ENCODE measurements around the gene COL9A3.
"Not testable (repeated sequence)": the region's sequence is repeated elsewhere in the genome, so short reads cannot be mapped to it uniquely, and the experiment has no call there.

COL9A3 gene

GRCh38 chr20:62856931-62857619 lies 40.2 kb downstream of the COL9A3 start:
- no peak for DNase-seq (ENCODE audit: low read depth)

GRCh38 chr20:62858058-62858830 lies 41.4 kb downstream of the COL9A3 start:
- DNase-seq (ENCODE audit: low read depth) = no peak

DNA sequence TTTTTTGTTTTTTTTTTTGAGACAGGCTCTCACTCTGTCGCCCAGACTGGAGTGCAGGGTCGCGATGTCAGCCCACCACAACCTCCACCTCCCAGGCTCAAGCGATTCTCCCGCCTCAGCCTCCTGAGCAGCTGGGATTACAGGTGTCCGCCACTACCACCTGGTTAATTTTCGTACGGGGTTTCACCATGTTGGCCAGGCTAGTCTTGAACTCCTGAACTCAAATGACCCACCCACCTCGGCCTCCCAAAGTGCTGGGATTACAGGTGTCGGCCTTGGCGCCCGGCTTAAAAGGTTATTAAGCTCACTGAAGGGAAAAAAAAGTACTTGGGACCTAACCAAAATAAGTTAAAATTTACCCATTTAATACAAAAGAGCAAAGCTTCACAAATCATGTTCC lies 42.9 kb downstream of the COL9A3 start:
- no peak for DNase-seq (ENCODE audit: low read depth)

DNA sequence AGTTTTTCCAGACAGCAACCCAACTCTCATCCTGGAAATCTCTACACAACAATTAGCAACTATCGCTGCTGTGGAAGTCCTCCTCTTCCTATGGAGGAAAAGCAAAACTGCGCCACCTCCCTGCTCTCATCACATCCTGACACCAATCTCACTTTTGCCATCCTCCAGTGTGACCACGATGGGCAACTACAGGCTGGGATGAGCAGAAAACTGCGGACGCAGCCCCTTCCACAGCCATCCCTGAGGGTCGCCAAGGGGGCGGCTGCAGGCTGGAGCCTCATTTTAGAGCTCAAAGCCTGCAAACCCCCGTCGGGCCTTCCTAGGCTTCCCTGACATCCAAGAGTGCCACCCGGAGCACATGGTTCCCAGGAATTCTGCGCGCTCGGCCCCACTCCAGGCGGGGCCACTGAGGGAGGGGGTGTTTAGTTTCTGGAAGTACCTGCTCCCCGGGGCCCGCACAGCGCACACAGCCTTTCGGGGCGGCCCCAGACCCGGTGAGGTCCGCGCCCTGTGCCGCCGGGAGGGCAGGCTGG lies 43.6 kb downstream of the COL9A3 start:
- DNase-seq (ENCODE audit: low read depth) = no peak

DNA sequence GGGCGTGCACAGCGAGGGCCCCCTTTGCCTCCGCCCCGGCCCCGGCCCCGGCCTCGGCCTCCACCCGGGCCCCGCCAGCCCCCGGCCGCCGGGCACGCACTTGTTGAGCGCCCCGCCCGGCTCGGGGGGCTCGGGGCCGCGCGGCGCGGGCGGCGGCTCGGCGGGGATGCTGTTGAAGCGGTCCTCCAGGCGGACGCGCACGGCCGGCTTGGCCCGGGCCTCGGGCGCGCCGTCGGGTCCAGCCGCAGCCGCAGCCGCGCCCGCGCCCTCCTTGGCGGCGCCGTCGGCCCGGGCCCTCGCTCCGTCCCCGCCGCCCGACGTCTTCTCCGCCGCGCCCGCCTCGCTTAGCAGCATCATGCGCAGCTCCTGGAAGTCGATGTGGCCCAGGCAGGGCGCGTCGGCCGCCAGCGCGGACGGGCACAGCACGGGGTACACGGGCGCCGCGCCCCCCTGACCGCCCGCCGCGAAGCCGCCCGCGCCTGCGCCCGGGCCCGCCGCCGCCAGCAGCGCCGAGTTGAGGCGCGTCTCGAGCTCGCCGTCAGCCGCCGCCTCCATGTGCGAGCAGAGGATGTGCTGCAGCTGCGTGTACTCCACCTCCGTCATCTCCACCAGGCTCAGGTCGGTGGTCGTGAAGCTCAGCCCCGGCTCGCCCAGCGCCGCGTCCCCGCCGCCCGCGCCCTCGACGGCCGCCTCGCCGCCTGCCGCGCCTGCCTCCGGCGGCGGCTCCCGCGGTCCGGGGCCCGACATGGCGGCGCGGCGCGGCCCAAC lies 44.3 kb downstream of the COL9A3 start:
- DNase-seq (ENCODE audit: low read depth) = peak; percentile 45

- peak; percentile 81 for DNase-seq (ENCODE audit: low read depth)
Observed at GRCh38 chr20:62861726-62862336, 45.0 kb downstream of the COL9A3 start, which contains the start of gene TCFL5. Gene TCFL5 (minus strand): TSS chr20:62861822. CDS start chr20:62861670, 152 bp downstream.

DNA sequence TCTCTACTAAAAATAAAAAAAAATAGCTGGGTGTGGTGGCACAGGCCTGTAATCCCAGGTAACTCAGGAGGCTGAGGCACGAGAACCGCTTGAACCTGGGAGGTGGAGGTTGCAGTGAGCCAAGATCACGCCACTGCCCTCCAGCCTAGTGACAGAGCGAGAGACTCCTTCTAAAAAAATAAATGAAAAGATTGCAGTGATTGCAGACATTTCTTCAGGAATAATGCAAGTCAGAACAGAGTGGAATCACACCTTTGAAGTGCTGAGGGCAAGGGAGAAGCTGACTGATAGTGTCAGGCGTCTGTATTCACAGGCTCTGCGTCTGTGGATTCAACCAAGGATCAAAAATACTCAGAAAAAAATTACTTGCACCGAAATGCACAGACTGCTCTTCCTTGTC lies 47.4 kb downstream of the COL9A3 start:
- no peak for DNase-seq (ENCODE audit: low read depth)

DNA sequence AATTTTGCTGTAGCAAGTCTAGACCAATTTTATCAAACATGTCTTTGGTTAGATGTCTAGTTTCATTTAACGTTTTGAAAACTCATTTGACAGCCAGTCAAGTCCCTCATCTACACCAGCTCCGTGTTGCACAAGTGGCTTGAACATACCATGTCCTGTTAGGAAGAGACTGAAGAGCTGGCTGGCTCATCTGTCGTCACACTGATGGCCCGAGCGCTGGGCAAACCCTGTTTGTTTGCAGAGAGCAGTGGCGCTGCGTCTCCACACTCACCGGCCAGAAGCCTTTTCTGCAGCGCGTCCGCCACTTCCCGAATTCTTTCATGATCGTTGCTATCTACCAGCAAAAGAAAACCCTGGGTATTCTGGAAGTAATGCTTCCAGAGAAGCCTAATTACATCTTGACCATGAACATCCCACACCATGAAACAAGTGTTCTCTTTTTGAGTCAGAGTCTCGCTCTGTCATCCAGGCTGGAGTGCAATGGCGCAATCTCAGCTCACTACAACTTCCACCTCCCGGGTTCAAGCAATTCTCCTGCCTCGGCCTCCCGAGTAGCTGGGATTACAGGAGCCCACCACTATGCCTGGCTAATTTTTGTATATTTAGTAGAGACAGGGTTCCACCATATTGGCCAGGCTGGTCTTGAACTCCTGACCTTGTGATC lies 55.5 kb downstream of the COL9A3 start:
- DNase-seq (ENCODE audit: low read depth) = no peak

- no peak for DNase-seq (ENCODE audit: low read depth)
Observed at GRCh38 chr20:62872862-62873261, 56.0 kb downstream of the COL9A3 start.

DNA sequence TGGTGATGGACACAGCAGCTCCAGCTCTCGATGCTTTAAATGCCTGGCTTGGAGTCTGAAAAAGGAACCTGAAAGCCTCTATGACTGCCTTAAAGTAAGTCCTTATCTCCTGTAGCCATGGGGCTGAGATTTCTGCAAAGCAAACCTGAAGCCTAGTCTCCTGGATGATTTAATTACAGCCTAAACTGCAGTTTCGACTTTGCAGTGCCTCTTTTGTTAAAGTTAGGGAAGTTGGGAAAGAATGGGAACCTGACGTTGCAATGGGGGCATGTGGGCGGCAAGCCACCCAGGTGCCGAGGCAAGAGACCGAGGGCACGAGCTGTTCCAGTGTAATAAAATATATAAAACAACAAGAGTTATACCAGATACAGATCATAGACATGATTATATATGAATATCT lies 56.4 kb downstream of the COL9A3 start:
- no peak for DNase-seq (ENCODE audit: low read depth)

DNA sequence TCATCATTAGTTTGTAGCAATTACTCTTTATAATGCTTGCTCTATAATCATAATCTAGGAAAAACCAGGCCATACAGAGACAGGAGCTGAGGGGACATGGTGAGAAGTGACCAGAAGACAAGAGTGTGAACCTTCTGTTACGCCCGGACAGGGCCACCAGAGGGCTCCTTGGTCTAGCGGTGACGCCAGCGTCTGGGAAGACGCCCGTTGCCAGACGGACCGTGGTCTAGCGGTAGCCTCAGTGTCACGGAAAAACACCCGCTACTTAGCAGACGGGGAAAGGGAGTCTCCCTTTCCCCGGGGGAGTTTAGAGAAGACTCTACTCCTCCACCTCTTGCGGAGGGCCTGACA lies 56.8 kb downstream of the COL9A3 start:
- DNase-seq (ENCODE audit: low read depth) = not testable (repeated sequence)

DNA sequence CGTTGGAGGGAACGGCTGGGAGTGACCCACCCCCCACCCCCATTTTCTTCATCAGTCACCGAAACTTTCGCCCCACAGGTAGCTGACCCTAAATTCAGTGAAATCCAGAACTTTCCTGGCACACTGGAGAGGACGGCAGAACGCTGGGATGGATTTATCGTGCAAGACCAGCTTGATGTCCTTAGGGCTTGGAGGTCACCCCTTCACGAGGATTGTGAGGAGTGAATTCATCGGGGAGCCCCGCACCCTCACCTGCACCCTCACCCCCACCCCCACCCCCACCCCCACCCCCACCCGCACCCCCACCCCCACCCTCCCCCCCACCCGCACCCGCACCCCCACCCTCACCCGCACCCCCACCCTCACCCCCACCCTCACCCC lies 58.1 kb downstream of the COL9A3 start:
- DNase-seq (ENCODE audit: low read depth) = no peak

DNA sequence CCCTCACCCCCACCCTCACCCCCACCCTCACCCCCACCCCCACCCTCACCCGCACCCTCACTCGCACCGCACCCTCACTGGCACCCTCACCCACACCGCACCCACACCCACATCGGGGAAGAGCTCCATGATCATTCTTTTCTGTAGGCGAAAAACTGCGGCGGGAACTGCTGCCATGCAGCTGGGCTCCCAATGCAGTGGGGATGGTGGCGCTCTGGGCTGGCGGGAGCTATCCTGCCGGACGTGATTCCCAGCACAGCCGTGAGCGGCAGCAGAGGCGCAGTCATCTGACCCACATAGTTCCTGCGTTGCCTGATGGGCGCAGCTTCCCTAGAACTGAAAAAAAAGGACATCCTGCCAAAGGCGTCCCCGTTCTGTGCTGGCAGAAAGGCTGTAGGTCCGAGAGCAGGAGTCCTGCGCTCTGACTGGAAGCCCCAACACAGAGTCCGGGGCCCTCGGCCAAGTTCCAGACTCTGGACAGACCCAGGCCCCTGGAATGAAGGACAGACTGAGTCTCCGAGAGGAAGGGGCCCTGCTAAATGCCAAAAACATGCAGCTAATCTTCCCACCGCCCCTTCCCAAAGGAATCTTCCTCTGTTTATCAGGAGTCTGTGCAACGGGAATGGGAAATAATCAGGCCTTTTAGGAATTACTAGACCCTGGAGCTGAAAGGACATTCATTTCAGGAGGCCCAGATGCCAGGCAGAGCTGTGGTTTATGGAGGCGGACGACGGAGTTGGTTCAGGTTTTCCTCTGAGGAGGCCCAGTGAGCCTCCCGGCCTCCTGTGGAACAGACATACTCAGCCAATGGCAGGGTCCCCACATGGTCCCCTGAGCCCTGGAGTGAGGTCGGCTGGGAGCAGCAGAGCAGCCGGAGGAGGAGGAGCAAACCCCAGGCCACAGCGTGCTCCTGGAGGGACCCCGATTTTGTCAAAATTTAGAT lies 58.8 kb downstream of the COL9A3 start:
- no peak for DNase-seq (ENCODE audit: low read depth)

- DNase-seq (ENCODE audit: low read depth) = no peak
Observed at GRCh38 chr20:62876501-62876901, 59.7 kb downstream of the COL9A3 start.

DNA sequence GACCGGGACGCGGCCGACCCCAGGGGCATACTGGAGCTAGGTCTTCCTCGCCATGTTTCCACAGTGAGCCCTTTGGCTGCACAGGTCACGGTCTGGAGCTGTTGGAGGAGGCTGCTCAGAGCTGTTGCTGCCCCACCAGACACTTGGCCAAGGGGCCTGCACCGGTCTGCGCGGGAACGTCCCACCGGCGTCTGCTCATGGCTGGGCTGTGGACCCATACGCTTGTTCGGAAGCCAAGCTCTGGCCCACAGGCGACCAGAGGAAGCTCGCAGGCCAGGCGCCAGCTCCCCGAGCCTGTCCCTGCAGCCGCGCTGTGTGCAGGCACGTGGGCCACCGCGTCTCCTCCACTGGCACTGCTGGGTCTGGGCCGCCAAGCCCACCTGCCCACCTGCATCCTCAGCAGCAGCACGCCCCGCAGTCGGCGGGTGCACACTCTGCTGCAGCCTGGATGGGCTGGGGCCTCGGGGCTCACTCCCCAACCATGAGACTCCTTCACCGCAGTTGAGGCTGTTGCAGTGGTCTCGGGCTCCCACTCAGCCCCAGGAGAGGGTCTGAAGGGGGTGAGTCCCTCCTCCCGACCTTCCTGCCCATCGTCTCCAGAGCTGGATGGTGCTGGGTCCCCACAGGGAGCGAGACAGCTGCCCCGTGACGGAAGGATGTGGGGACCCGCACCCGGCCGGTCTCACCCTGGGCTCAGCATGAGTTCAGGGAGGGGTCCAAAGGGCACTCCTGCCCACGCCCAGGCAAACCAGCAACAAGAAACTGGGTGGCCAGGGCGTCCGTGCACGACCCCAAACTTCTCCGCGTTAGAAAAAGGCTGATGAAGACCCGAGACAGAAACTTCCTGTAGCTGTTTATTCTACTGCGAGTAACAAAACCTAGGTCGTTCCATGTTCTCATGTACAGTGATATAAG lies 60.3 kb downstream of the COL9A3 start:
- no peak for DNase-seq (ENCODE audit: low read depth)

- DNase-seq (ENCODE audit: low read depth) = no peak
Observed at GRCh38 chr20:62878244-62879038, 61.6 kb downstream of the COL9A3 start.

DNA sequence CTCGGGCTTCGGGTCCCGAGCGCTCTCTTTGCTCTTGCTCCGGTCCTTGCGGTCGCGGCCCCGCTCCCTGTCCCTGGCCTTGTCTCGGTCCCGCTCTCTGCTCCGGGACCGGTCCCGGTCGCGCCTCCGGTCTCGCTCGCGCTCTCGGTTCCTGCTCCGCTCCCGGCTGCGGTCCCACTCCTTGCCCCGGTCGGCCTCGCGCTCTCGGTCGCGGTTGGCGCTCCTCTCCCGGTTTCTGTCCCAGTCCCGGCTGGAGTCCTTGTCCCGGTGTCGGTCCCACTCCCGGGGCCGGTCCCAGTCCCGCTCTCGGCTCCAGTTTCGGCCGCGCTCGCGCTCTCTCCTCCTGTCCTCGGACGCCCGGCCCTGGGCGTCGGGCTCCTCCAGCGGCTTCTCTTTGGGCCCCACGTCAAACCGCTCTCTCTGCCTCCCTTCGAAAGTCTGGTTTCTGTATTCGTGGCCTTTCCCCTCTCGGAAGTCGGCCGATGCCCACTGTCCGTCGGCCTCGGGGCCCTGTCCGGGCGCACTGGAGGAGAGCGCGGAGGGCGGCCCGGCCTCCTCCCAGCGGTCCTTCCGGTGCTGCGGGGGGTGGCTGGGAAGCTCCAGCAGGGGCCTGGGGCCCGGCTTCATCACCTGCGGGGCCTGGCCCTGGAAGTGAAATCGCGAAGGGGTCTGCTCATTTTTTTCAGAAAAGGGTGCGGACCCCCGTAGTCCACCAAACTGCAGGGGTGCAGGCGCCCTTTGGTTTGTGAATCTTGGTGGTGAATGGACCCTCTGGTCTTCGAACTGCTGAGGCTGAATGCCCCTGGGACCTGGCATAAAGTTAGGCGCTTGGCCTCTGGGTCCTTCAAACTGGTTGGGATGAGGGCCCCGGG lies 62.7 kb downstream of the COL9A3 start:
- no peak for DNase-seq (ENCODE audit: low read depth)

Measured in T-helper 22 cell (primary cell).